ENCODE measurements around the gene BAG2.
A peak's percentile ranks its signal among the peaks of the same experiment; 100 is the strongest.

BAG2 gene

GRCh38 chr6:57222743-57223077 is 50.6 kb downstream of the BAG2 start:
- peak; percentile 27 for DNase-seq

GRCh38 chr6:57224769-57225515 is 52.8 kb downstream of the BAG2 start:
- no peak for DNase-seq

- no peak for DNase-seq
These were observed 54.1 kb downstream of the BAG2 start for GRCh38 chr6:57226221-57226620.
